Measurements from ENCODE around the gene PDE7B.

GRCh38 chr6:135983718-135984343, 132.3 kb downstream of the PDE7B start:
- TF ChIP-seq ATF3 (IDR thresholded peaks at IDR 0.05; ENCODE audit: insufficient read depth, low read depth, low read length) (no peak), EGR1 (IDR thresholded peaks at IDR 0.05; ENCODE audit: borderline replicate concordance, low read depth, low read length) (no peak), E2F6 (IDR thresholded peaks at IDR 0.05) (no peak), CTCF (IDR thresholded peaks at IDR 0.05; ENCODE audit: control extremely low read depth in 1 of 3, insufficient read depth in 1 of 3, low read depth in 1 of 3, low read length in 3 of 3) (no peak), CBX8 (IDR thresholded peaks at IDR 0.05; ENCODE audit: borderline replicate concordance, low read depth, low read length) (no peak), EP300 (IDR thresholded peaks at IDR 0.05; ENCODE audit: borderline replicate concordance in 1 of 2, low read depth in 2 of 2, low read length in 2 of 2) (no peak), RBBP5 (IDR thresholded peaks at IDR 0.05; ENCODE audit: borderline replicate concordance, low read depth, low read length) (no peak), POLR2A (IDR thresholded peaks at IDR 0.05; ENCODE audit: control extremely low read depth in 1 of 2, low read depth in 2 of 2, low read length in 2 of 2) (no peak), PHF8 (conservative IDR thresholded peaks at IDR 0.05; ENCODE audit: low read depth, low read length) (no peak), EZH2 (IDR thresholded peaks at IDR 0.05; ENCODE audit: low read depth, low read length, severe bottlenecking) (no peak), TAF7 (optimal IDR thresholded peaks at IDR 0.05; ENCODE audit: borderline replicate concordance, low read depth, low read length) (no peak), KDM1A (IDR thresholded peaks at IDR 0.05; ENCODE audit: borderline replicate concordance, low read length) (no peak)

Measured in H1 (cell line).